Liver (tissue), 9 donors: ENCODE data around the gene A1CF. TPM values are rescaled to one million over a fixed set of nuclear protein-coding genes. Genes with fewer than 3 reads are reported as not detected.

Experiments
- DNase-seq: peaks from one replicate; pipeline ENCODE4 v3.0.0-alpha.2; 2017; ENCODE audit warnings: low spot score
- H3K27ac ChIP-seq, 2 donors: one replicate each; pipeline ENCODE4 v1.7.0; 2013; ENCODE audit warnings: inconsistent platforms in 2 of 2, low read length in 2 of 2, control low read depth in 1 of 2, low read depth in 1 of 2, mild to moderate bottlenecking in 1 of 2
- H3K27me3 ChIP-seq, 4 donors: one replicate each; pipeline versions ENCODE4 v1.6.1 to v1.7.0; 2013; ENCODE audit warnings: low read length in 3 of 4, inconsistent platforms in 1 of 4, mild to moderate bottlenecking in 1 of 4, moderate library complexity in 1 of 4; ENCODE audit not compliant: control insufficient read depth in 4 of 4, insufficient read depth in 4 of 4
- H3K36me3 ChIP-seq, 4 donors: one replicate each; pipeline versions ENCODE4 v1.6.1 to v1.7.0; 2013; ENCODE audit warnings: low read length in 3 of 4, mild to moderate bottlenecking in 3 of 4, low read depth in 1 of 4, moderate library complexity in 1 of 4; ENCODE audit not compliant: control insufficient read depth in 4 of 4, insufficient read depth in 3 of 4
- H3K4me1 ChIP-seq, 4 donors: one replicate each; pipeline versions ENCODE4 v1.6.1 to v1.7.0; 2013; ENCODE audit warnings: low read length in 3 of 4, mild to moderate bottlenecking in 3 of 4, moderate library complexity in 1 of 4; ENCODE audit not compliant: control insufficient read depth in 4 of 4, insufficient read depth in 4 of 4
- H3K4me3 ChIP-seq, 3 donors: one replicate each; pipeline versions ENCODE4 v1.6.1 to v1.7.0; 2013; ENCODE audit warnings: low read length in 3 of 3, control low read depth in 1 of 3, low read depth in 1 of 3, mild to moderate bottlenecking in 1 of 3
- H3K9ac ChIP-seq, 2 donors: one replicate each; pipeline ENCODE4 v1.7.0; 2013; ENCODE audit warnings: low read length in 2 of 2, mild to moderate bottlenecking in 2 of 2, moderate library complexity in 2 of 2, control low read depth in 1 of 2, low read depth in 1 of 2
- H3K9me3 ChIP-seq, 4 donors: one replicate each; pipeline versions ENCODE4 v1.6.1 to v1.7.0; 2013; ENCODE audit warnings: low read length in 3 of 4; ENCODE audit not compliant: control insufficient read depth in 4 of 4
- EGR1 ChIP-seq, 2 donors: IDR thresholded peaks; 2 replicates each; pipeline ENCODE4 v1.6.1; 2016 to 2018; ENCODE audit warnings: antibody characterized with exemption in 2 of 2, low read depth in 2 of 2
- FOXA1 ChIP-seq: IDR thresholded peaks from 2 replicates; pipeline ENCODE4 v1.6.1; 2016; ENCODE audit warnings: antibody characterized with exemption
- FOXA2 ChIP-seq: IDR thresholded peaks from 2 replicates; pipeline ENCODE4 v1.6.1; 2016; ENCODE audit warnings: antibody characterized with exemption
- GABPA ChIP-seq, 2 donors: IDR thresholded peaks in 1 of 2; conservative IDR thresholded peaks in 1 of 2; 2 replicates each; pipeline ENCODE4 v1.6.1; 2016; ENCODE audit warnings: antibody characterized with exemption in 2 of 2, mild to moderate bottlenecking in 1 of 2, moderate library complexity in 1 of 2
- HNF4A ChIP-seq, 2 donors: conservative IDR thresholded peaks; 2 replicates each; pipeline ENCODE4 v1.6.1; 2016; ENCODE audit warnings: antibody characterized with exemption in 2 of 2, mild to moderate bottlenecking in 2 of 2
- HNF4G ChIP-seq: IDR thresholded peaks from 2 replicates; pipeline ENCODE4 v1.6.1; 2016; ENCODE audit warnings: antibody characterized with exemption
- JUND ChIP-seq, 2 donors: IDR thresholded peaks; 2 replicates each; pipeline ENCODE4 v1.6.1; 2016; ENCODE audit warnings: antibody characterized with exemption in 2 of 2
- NR2F2 ChIP-seq: IDR thresholded peaks from 2 replicates; pipeline ENCODE4 v1.6.1; 2016; ENCODE audit warnings: antibody characterized with exemption
- RAD21 ChIP-seq, 2 donors: IDR thresholded peaks; 2 replicates each; pipeline ENCODE4 v1.6.1; 2016; ENCODE audit warnings: antibody characterized with exemption in 2 of 2, mild to moderate bottlenecking in 2 of 2
- RXRA ChIP-seq, 2 donors: IDR thresholded peaks; 2 replicates each; pipeline ENCODE4 v1.6.1; 2017 to 2018; ENCODE audit warnings: antibody characterized with exemption in 2 of 2, mild to moderate bottlenecking in 1 of 2
- SP1 ChIP-seq: IDR thresholded peaks from 2 replicates; pipeline ENCODE4 v1.6.1; 2018; ENCODE audit warnings: antibody characterized with exemption, mild to moderate bottlenecking
- TAF1 ChIP-seq: conservative IDR thresholded peaks from 2 replicates; pipeline ENCODE4 v1.6.1; 2016; ENCODE audit warnings: antibody characterized with exemption, mild to moderate bottlenecking
- YY1 ChIP-seq: IDR thresholded peaks from 2 replicates; pipeline ENCODE4 v1.6.1; 2016; ENCODE audit warnings: antibody characterized with exemption, mild to moderate bottlenecking
- WGBS: extraction: QIAGEN DNeasy Blood & Tissue Kit; methylation state at CpG from one replicate; pipeline ENCODE4 v1.1.7; 2013; 5-methylcytosine and 5-hydroxymethylcytosine counted together
- polyA plus RNA-seq, 2 donors: library from polyadenylated mRNA; stranded (reverse) in 1 of 2; unstranded in 1 of 2; fragments of 200-250 nt in 1 of 2; fragments of >200 nt in 1 of 2; fragmentation: Nextera tagmentation in 1 of 2; extraction: Ambion mirVana in 1 of 2; gene quantifications; one replicate each; pipeline versions ENCODE4 v1.2.1 to v1.2.3, GENCODE V29; 2013 to 2015
- total RNA-seq, 2 donors: library from RNA; depleted of rRNA; stranded (reverse); fragments of >200 nt; gene quantifications; one replicate each; pipeline ENCODE4 v1.2.3, GENCODE V29; 2014
- TF ChIP-seq, protein P1 (sequence below): fragments of 150-350 bp; IDR thresholded peaks from 2 replicates; pipeline ENCODE4 v1.5.1; 2017; ENCODE audit warnings: improper control_type of control experiment, low read depth, low read length; ENCODE audit not compliant: missing input control
- TF ChIP-seq, protein P2 (sequence below): IDR thresholded peaks from 2 replicates; pipeline ENCODE4 v1.6.1; 2016; ENCODE audit warnings: antibody characterized with exemption, mild to moderate bottlenecking
- TF ChIP-seq, protein P3 (sequence below): IDR thresholded peaks from 2 replicates; pipeline ENCODE4 v1.6.1; 2016; ENCODE audit warnings: antibody characterized with exemption
- TF ChIP-seq, protein P4 (sequence below): IDR thresholded peaks from 2 replicates; pipeline ENCODE4 v1.6.1; 2016; ENCODE audit warnings: antibody characterized with exemption
- donor health status: healthy.
- donor health status: healthy.
- donor health status: healthy.
- donor health status: healthy.
- donor health status: healthy.

A1CF gene
- total and polyA plus RNA-seq, 4 donors: 31.8 to 198 (median 111) TPM

DNA sequence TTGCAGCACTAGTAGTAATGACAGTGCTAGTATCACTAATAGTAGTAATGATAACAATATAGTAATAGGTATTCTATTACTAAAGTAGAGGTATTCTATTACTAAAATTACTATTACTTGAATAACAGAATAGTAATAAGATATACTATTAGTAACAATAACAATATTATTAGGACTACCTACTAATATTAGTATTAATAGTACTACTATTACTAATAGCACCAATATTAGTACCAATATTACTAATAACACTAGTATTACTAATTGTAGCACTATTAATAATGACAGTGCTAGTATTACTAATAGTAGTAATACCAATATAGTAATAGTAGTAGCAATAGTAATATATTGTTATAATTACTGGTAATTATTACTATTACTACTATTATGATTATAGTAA lies 24.1 kb downstream of the A1CF start:
- Histone ChIP-seq H3K27ac (no peak overlapping the region), H3K27me3 (no peaks in the 10 kb centered on the region), H3K4me3 (no peak overlapping the region), H3K9me3 (no peaks in the 10 kb centered on the region), H3K36me3 (peaks cover 0 to 13% (median 5%) of the 10 kb centered on the region in 4 donors), H3K4me1 (peaks cover 9 to 74% (median 65%) of the 10 kb centered on the region in 4 donors), H3K9ac (no peak overlapping the region)
- DNase-seq: no peak
- TF ChIP-seq SP1 (no peak), NR2F2 (no peak), YY1 (no peak), FOXA2 (no peak), TAF1 (no peak), EGR1 (IDR thresholded peaks at IDR 0.05; ENCODE audit: low read depth in 2 of 2) (no peak), FOXA1 (no peak), RXRA (IDR thresholded peaks at IDR 0.05) (no peak), JUND (IDR thresholded peaks at IDR 0.05) (no peak), HNF4G (no peak), GABPA (IDR thresholded peaks at IDR 0.05 in 1 of 2, conservative IDR thresholded peaks at IDR 0.05 in 1 of 2) (no peak), RAD21 (IDR thresholded peaks at IDR 0.05) (no peak)
- TF ChIP-seq, protein P1, sequence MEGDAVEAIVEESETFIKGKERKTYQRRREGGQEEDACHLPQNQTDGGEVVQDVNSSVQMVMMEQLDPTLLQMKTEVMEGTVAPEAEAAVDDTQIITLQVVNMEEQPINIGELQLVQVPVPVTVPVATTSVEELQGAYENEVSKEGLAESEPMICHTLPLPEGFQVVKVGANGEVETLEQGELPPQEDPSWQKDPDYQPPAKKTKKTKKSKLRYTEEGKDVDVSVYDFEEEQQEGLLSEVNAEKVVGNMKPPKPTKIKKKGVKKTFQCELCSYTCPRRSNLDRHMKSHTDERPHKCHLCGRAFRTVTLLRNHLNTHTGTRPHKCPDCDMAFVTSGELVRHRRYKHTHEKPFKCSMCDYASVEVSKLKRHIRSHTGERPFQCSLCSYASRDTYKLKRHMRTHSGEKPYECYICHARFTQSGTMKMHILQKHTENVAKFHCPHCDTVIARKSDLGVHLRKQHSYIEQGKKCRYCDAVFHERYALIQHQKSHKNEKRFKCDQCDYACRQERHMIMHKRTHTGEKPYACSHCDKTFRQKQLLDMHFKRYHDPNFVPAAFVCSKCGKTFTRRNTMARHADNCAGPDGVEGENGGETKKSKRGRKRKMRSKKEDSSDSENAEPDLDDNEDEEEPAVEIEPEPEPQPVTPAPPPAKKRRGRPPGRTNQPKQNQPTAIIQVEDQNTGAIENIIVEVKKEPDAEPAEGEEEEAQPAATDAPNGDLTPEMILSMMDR: no peak
- TF ChIP-seq, protein P2, sequence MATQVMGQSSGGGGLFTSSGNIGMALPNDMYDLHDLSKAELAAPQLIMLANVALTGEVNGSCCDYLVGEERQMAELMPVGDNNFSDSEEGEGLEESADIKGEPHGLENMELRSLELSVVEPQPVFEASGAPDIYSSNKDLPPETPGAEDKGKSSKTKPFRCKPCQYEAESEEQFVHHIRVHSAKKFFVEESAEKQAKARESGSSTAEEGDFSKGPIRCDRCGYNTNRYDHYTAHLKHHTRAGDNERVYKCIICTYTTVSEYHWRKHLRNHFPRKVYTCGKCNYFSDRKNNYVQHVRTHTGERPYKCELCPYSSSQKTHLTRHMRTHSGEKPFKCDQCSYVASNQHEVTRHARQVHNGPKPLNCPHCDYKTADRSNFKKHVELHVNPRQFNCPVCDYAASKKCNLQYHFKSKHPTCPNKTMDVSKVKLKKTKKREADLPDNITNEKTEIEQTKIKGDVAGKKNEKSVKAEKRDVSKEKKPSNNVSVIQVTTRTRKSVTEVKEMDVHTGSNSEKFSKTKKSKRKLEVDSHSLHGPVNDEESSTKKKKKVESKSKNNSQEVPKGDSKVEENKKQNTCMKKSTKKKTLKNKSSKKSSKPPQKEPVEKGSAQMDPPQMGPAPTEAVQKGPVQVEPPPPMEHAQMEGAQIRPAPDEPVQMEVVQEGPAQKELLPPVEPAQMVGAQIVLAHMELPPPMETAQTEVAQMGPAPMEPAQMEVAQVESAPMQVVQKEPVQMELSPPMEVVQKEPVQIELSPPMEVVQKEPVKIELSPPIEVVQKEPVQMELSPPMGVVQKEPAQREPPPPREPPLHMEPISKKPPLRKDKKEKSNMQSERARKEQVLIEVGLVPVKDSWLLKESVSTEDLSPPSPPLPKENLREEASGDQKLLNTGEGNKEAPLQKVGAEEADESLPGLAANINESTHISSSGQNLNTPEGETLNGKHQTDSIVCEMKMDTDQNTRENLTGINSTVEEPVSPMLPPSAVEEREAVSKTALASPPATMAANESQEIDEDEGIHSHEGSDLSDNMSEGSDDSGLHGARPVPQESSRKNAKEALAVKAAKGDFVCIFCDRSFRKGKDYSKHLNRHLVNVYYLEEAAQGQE: no peak
- TF ChIP-seq, protein P3, sequence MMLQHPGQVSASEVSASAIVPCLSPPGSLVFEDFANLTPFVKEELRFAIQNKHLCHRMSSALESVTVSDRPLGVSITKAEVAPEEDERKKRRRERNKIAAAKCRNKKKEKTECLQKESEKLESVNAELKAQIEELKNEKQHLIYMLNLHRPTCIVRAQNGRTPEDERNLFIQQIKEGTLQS: no peak
- TF ChIP-seq, protein P4, sequence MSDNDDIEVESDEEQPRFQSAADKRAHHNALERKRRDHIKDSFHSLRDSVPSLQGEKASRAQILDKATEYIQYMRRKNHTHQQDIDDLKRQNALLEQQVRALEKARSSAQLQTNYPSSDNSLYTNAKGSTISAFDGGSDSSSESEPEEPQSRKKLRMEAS: no peak

DNA sequence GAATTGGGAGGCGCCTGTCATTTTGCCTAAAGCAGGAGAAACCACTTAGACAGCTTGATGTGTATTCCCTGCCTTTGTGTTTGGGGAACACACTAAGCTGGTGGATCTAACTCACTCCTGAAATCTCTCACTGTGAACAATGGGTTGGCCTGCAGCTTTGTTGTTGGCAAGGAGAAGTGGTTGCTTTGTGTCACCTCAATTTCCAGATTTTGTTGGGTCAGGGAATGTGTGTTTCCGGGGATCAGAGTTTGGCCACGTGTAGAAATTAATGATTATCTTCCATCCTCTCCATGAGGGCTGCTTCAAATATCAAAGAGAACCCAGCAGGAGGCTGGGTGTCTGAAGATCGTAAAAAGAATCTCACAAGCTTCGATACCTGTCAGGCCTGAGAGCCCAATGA lies 27.8 kb downstream of the A1CF start:
- Histone ChIP-seq H3K9me3 (no peaks in the 10 kb centered on the region), H3K36me3 (peaks cover 0 to 17% (median 4%) of the 10 kb centered on the region in 4 donors), H3K4me1 (peaks cover 5 to 71% (median 53%) of the 10 kb centered on the region in 4 donors), H3K9ac (no peak overlapping the region), H3K27ac (peak overlapping the region; percentile 11 to 48), H3K27me3 (no peaks in the 10 kb centered on the region), H3K4me3 (no peak overlapping the region)
- DNase-seq: no peak
- TF ChIP-seq EGR1 (IDR thresholded peaks at IDR 0.05; ENCODE audit: low read depth in 2 of 2): peak in 1 of 2 donors; percentile 43
- TF ChIP-seq HNF4A (conservative IDR thresholded peaks at IDR 0.05): peak; percentile 46 to 47
- TF ChIP-seq SP1: peak; percentile 51
- TF ChIP-seq, protein P2: peak; percentile 13
- TF ChIP-seq, protein P4: peak; percentile 39
- no peak for TF ChIP-seq FOXA2
- no peak for TF ChIP-seq RAD21 (IDR thresholded peaks at IDR 0.05)
- TF ChIP-seq YY1: peak; percentile 40
- TF ChIP-seq RXRA (IDR thresholded peaks at IDR 0.05): peak; percentile 18 to 52
- peak in 1 of 2 donors; percentile 16 for TF ChIP-seq JUND (IDR thresholded peaks at IDR 0.05)
- TF ChIP-seq TAF1: no peak
- TF ChIP-seq, protein P3: no peak
- WGBS: 34% methylated on average over 5 of the region's 5 CpGs
